Activated T-helper 9 cell treated with anti-CD3 and anti-CD28 coated beads, Interleukin-2, amount 50 U/mL, for 16 hours (primary cell): ENCODE measurements around the gene ANXA11.

Experiments
- DNase-seq: peaks from one replicate; pipeline ENCODE4 v3.0.0-alpha.2; 2020; ENCODE audit warnings: low read depth

ANXA11 gene

DNA sequence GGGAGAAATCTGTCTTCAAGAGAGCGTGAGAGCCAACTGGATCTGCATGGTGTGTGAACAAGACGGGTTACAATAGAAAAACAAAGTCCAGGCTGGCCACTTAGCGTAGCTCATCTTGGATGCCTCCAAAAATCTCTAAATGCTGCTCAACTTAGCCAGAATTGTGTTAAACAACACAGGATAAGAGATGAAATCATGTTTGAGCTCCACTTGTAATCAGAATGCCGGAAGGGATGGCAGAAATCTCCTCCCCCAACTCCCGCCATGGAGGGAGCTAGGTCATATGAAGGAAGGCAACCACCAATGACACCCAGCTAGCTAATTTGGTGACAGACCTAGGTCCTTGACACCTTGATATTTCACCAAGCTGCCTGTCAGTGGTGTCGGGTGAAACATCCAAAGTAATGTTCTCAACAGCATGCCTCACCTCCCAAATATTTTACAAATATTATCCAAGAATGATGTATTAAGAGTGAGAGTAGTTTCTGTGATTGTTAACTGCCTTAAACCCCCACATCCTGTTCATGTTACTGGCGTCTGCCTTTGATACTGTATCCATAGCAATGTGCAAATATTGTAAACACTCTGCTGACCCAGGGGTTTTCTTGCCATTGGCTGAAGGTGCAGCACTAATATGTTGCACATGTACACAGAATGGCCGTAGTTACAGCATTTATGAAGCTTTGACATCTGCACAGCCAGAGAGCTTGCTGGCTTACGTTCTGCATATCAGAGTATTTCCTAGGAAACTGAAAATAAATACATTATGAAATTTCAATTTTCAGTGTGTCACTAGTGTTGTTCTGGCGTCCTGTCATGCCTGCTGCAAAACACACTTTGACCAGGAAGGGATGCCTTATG, 101.0 kb downstream of the ANXA11 start:
- no peak for DNase-seq
